22Rv1 (cell line): ENCODE data around the gene ANKRD33.

ENCODE experiments used
- ZFX ChIP-seq: fragments of 450-650 bp; IDR thresholded peaks from 2 replicates; pipeline ENCODE4 v1.6.1; 2017; ENCODE audit warnings: antibody characterized with exemption, borderline replicate concordance
- TF ChIP-seq, protein P1 (sequence below): fragments of 450-650 bp; IDR thresholded peaks from 2 replicates; pipeline ENCODE4 v1.5.1; 2017; ENCODE audit warnings: mild to moderate bottlenecking

DNA sequence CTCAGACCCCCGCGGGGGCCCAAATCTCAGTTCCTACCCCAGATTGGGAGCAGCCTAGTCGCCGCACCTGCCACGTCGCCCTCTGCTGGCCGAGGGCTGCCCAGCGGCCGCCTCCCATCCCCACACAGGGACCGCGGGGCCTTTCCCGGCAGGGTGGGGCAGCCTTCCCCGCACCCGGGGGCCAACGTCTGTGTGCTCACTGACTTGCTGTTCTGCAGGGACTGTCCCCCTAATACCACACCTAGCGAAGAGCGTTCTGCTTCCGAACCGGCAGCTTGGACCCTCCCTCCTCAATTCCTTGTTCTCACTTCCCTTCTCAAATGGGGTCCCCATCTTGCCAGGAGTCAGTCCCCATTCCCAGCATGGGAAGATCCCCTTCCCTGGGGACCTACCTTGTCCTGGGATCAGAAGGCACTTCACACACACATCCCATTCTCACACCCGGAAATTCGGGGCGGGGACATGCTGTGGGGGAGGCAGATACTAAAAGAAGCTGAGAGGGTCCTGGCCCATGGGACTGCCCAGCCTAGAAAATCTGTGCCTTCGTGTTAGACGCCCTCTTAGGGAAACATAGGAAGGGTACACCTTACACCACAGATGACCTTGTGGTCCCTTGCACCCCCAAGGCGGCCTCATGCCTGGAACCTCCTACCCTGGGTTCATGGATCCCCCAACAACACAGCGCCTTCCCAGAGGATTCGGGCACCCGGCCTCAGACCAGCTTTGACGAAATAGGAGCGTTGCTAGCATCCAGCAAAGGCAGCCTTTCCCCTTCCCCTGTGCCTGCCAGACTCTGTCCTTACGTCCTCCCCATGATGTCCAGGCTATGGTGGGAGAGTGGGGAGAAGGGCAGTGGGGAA lies 35.8 kb downstream of the ANKRD33 start:
- TF ChIP-seq, protein P1, sequence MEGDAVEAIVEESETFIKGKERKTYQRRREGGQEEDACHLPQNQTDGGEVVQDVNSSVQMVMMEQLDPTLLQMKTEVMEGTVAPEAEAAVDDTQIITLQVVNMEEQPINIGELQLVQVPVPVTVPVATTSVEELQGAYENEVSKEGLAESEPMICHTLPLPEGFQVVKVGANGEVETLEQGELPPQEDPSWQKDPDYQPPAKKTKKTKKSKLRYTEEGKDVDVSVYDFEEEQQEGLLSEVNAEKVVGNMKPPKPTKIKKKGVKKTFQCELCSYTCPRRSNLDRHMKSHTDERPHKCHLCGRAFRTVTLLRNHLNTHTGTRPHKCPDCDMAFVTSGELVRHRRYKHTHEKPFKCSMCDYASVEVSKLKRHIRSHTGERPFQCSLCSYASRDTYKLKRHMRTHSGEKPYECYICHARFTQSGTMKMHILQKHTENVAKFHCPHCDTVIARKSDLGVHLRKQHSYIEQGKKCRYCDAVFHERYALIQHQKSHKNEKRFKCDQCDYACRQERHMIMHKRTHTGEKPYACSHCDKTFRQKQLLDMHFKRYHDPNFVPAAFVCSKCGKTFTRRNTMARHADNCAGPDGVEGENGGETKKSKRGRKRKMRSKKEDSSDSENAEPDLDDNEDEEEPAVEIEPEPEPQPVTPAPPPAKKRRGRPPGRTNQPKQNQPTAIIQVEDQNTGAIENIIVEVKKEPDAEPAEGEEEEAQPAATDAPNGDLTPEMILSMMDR = peak; percentile 100
- TF ChIP-seq ZFX = no peak
